HG02642 (cell line): Measurements from ENCODE around the gene WBP1.

Experiments
- ATAC-seq: cut with Tn5 transposase; IDR thresholded peaks from one replicate; pipeline ENCODE4 v1.9.1; 2021; ENCODE audit warnings: mild to moderate bottlenecking; ENCODE audit not compliant: unreplicated experiment, poor library complexity

Gene WBP1

GRCh38 chr2:74501335-74502071, 43.3 kb downstream of the WBP1 start:
- no peak for ATAC-seq

- no peak for ATAC-seq
Measured at GRCh38 chr2:74502147-74502719, 44.0 kb downstream of the WBP1 start.

- peak; percentile 36 for ATAC-seq
Measured at GRCh38 chr2:74502720-74503505, 44.7 kb downstream of the WBP1 start.

GRCh38 chr2:74503506-74504475, 45.6 kb downstream of the WBP1 start:
- ATAC-seq: no peak

- ATAC-seq: no peak
Measured at GRCh38 chr2:74504591-74504990, 46.4 kb downstream of the WBP1 start.

GRCh38 chr2:74505448-74506246, 47.4 kb downstream of the WBP1 start:
- ATAC-seq: no peak

- peak; percentile 93 for ATAC-seq
Measured at GRCh38 chr2:74507145-74507925, 49.1 kb downstream of the WBP1 start, which contains the start of gene PCGF1. TSS of gene PCGF1 (minus strand) at chr2:74507695. CDS start at chr2:74507668, 27 bp downstream.

- ATAC-seq: peak; percentile 6
Measured at GRCh38 chr2:74507926-74508520, 49.8 kb downstream of the WBP1 start.

GRCh38 chr2:74510272-74510671, 52.0 kb downstream of the WBP1 start:
- no peak for ATAC-seq
